Pons (tissue), 1 donor: Measurements from ENCODE around the gene CTRB2.

Experiments used
- DNase-seq: peaks from one replicate; pipeline ENCODE4 v3.0.0-alpha.2; 2016; ENCODE audit warnings: low spot score

Gene CTRB2

GRCh38 chr16:75206749-75207451 is at the start of gene CTRB2:
Gene CTRB2 (minus strand): TSS chr16:75207161. CDS start chr16:75207141, 20 bp downstream.
- no peak for DNase-seq

- DNase-seq, result no peak
These were observed 49.2 kb upstream of the CTRB2 start for GRCh38 chr16:75256059-75256571.

GRCh38 chr16:75254359-75254837 is 47.4 kb upstream of the CTRB2 start:
- no peak for DNase-seq

- no peak for DNase-seq
These were observed 46.3 kb upstream of the CTRB2 start for GRCh38 chr16:75252946-75253911.

- no peak for DNase-seq
These were observed 45.3 kb upstream of the CTRB2 start for GRCh38 chr16:75252049-75252864.

- DNase-seq, result peak; percentile 78
These were observed 44.5 kb upstream of the CTRB2 start, which contains the start of gene BCAR1 for GRCh38 chr16:75251280-75252048. Gene BCAR1 (minus strand): TSS chr16:75251624. CDS start chr16:75251482, 142 bp downstream.

- DNase-seq, result no peak
These were observed 43.9 kb upstream of the CTRB2 start for GRCh38 chr16:75250809-75251279.

- DNase-seq, result no peak
These were observed 43.3 kb upstream of the CTRB2 start for GRCh38 chr16:75250089-75250808.

GRCh38 chr16:75249441-75249840 is 42.5 kb upstream of the CTRB2 start:
- DNase-seq, result no peak

- no peak for DNase-seq
These were observed 41.8 kb upstream of the CTRB2 start for GRCh38 chr16:75248536-75249380.

GRCh38 chr16:75248142-75248535 is 41.2 kb upstream of the CTRB2 start:
- DNase-seq, result peak; percentile 94

GRCh38 chr16:75247249-75247648 is 40.3 kb upstream of the CTRB2 start:
- DNase-seq, result peak; percentile 93

GRCh38 chr16:75246504-75247205 is 39.7 kb upstream of the CTRB2 start:
- no peak for DNase-seq

- peak; percentile 96 for DNase-seq
These were observed 38.1 kb upstream of the CTRB2 start for GRCh38 chr16:75244844-75245758.

- DNase-seq, result no peak
These were observed 37.4 kb upstream of the CTRB2 start for GRCh38 chr16:75244225-75244809.

GRCh38 chr16:75243667-75244224 is 36.8 kb upstream of the CTRB2 start:
- no peak for DNase-seq
